Heart left ventricle (tissue), 16 donors: ENCODE data around the gene FAM241A. TPM values are rescaled to one million over a fixed set of nuclear protein-coding genes. Genes with fewer than 3 reads are reported as not detected.

Experiments
- ATAC-seq, 4 donors: fragments of 200-7000 bp; cut with Tn5 transposase; one replicate each; pipeline ENCODE4 v1.9.1; 2020 to 2022; ENCODE audit warnings: moderate library complexity in 4 of 4, mild to moderate bottlenecking in 3 of 4, moderate number of reproducible peaks in 1 of 4
- DNase-seq, 5 donors: peaks; one replicate each; pipeline ENCODE4 v3.0.0-alpha.2; 2020
- H3K27ac ChIP-seq, 12 donors: fragments of 200-600 bp; sonication (generic) in 4 of 12; one replicate each; pipeline versions ENCODE4 v1.5.0 to v1.8.0; 2016 to 2022; ENCODE audit warnings: mild to moderate bottlenecking in 2 of 12
- H3K27me3 ChIP-seq, 9 donors: fragments of 200-600 bp; sonication (generic) in 2 of 9; one replicate each; pipeline versions ENCODE4 v1.5.1 to v1.8.0; 2016 to 2022; ENCODE audit warnings: mild to moderate bottlenecking in 3 of 9
- H3K36me3 ChIP-seq, 9 donors: fragments of 200-600 bp; sonication (generic) in 2 of 9; one replicate each; pipeline versions ENCODE4 v1.5.0 to v1.8.0; 2018 to 2022; ENCODE audit warnings: mild to moderate bottlenecking in 2 of 9
- H3K4me1 ChIP-seq, 12 donors: fragments of 200-600 bp; sonication (generic) in 4 of 12; one replicate each; pipeline versions ENCODE4 v1.5.0 to v1.8.0; 2016 to 2022; ENCODE audit warnings: mild to moderate bottlenecking in 3 of 12
- H3K4me3 ChIP-seq, 12 donors: fragments of 200-600 bp; sonication (generic) in 4 of 12; one replicate each; pipeline versions ENCODE4 v1.5.0 to v1.8.0; 2017 to 2022; ENCODE audit warnings: mild to moderate bottlenecking in 9 of 12, moderate library complexity in 4 of 12
- H3K9me3 ChIP-seq, 12 donors: fragments of 200-600 bp; sonication (generic) in 4 of 12; one replicate each; pipeline versions ENCODE4 v1.5.0 to v1.8.0; 2016 to 2022; ENCODE audit warnings: mild to moderate bottlenecking in 1 of 12
- POLR2A ChIP-seq, 2 donors: fragments of 450-650 bp; IDR thresholded peaks; one replicate each; pipeline ENCODE4 v1.6.1; 2017; ENCODE audit warnings: antibody characterized with exemption in 2 of 2, mild to moderate bottlenecking in 2 of 2, moderate library complexity in 2 of 2
- WGBS, 4 donors: extraction: QIAGEN DNeasy Blood & Tissue Kit in 2 of 4; methylation state at CpG; one replicate each; pipeline versions ENCODE4 v1.1.5 to v1.1.7; 2013 to 2018; 5-methylcytosine and 5-hydroxymethylcytosine counted together
- intact Hi-C, 10 donors: fragments of 100-400 bp; cut with DNase I; formaldehyde crosslinking; loops; one replicate each; pipeline versions ENCODE4 v1.11.1 to v1.14.2; 2022
- polyA plus RNA-seq, 2 donors: library from polyadenylated mRNA; stranded (reverse); fragments of 200-250 nt; gene quantifications; one replicate each; pipeline ENCODE4 v1.2.3, GENCODE V29; 2013
- total RNA-seq, 9 donors: library from RNA; depleted of rRNA in 2 of 9; stranded (reverse); fragments of >200 nt in 2 of 9; fragmentation: NEBNext Ultra II Directional in 3 of 9; extraction: Animal tissue kit (Norgen Biotek cat#: 25700) in 3 of 9; gene quantifications; one replicate each; pipeline versions ENCODE4 v1.1.0 to v1.2.4, GENCODE V29; 2016 to 2023
- TF ChIP-seq, protein P1 (sequence below), 12 donors: fragments of 200-600 bp; sonication (generic) in 4 of 12; IDR thresholded peaks; one replicate each; pipeline versions ENCODE4 v1.5.0 to v1.8.0; 2018 to 2022; ENCODE audit warnings: antibody characterized with exemption in 12 of 12, mild to moderate bottlenecking in 5 of 12
- donor health status: ischemic (EF 13 %, LVEDD 7.1; RV severe dilation, severe dysfunction).
- donor health status: healthy with polysubstance abuse.
- donor health status: DM: no; HTN: yes; CAD: no.
- donor health status: DM: no; HTN: no; CAD: no.
- donor health status: ischemic (EF 25% LVEDD 6.9; RV normal size, moderate dysfunction).
- donor health status: ischemic (EF 25% LVEDD 5.7; RV mildly dilated, moderate dysfunction).
- donor health status: healthy.
- donor health status: DM: yes; HTN: yes; CAD: no.
- donor health status: ischemic (EF 35%, LVEDD 5.7; RV mildly dilated, moderate dysfunction).
- donor health status: nonischemic (EF 11% LVEDD 7.7; RV severe dilation, severe dysfunction).
- donor health status: DM: yes; HTN: yes; CAD: no.
- donor health status: PGD.
- donor health status: ischemic (EF 29% LVEDD 5.4; RV normal size, mild dysfunction).
- donor health status: nonischemic (EF 23%, LVEDD 6.1; RV moderate dilation, normal function).

FAM241A gene
- total and polyA plus RNA-seq, 11 donors = 5.3 to 10.3 (median 7.9) TPM

GRCh38 chr4:112238833-112239232 lies 93.6 kb downstream of the FAM241A start:
- H3K27ac ChIP-seq = no peak overlapping the region
- TF ChIP-seq, protein P1, sequence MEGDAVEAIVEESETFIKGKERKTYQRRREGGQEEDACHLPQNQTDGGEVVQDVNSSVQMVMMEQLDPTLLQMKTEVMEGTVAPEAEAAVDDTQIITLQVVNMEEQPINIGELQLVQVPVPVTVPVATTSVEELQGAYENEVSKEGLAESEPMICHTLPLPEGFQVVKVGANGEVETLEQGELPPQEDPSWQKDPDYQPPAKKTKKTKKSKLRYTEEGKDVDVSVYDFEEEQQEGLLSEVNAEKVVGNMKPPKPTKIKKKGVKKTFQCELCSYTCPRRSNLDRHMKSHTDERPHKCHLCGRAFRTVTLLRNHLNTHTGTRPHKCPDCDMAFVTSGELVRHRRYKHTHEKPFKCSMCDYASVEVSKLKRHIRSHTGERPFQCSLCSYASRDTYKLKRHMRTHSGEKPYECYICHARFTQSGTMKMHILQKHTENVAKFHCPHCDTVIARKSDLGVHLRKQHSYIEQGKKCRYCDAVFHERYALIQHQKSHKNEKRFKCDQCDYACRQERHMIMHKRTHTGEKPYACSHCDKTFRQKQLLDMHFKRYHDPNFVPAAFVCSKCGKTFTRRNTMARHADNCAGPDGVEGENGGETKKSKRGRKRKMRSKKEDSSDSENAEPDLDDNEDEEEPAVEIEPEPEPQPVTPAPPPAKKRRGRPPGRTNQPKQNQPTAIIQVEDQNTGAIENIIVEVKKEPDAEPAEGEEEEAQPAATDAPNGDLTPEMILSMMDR (IDR thresholded peaks at IDR 0.05) = no peak
- TF ChIP-seq POLR2A (IDR thresholded peaks at IDR 0.05) = no peak
- peaks cover 0 to 11% (median 4%) of the 10 kb centered on the region in 12 donors for H3K4me1 ChIP-seq
- no peak overlapping the region for H3K4me3 ChIP-seq
- no peaks in the 10 kb centered on the region for H3K27me3 ChIP-seq
- ATAC-seq (no peak), DNase-seq (no peak)
- intact Hi-C loops = loop anchor here in 1 of 10 donors (5.0 kb wide), 1 partner anchor 142 kb away; no protein-coding TSS in a partner anchor
- no peaks in the 10 kb centered on the region for H3K9me3 ChIP-seq
- 93 to 99% (median 99%) methylated on average over 2 of the region's 2 CpGs for WGBS, 4 donors
- H3K36me3 ChIP-seq = no peaks in the 10 kb centered on the region

Other genes with a start within 250 kb of the FAM241A start
- gene AP1AR, start 86.3 kb downstream of the FAM241A start, total RNA-seq = 10 to 100 TPM in 2 of 9 donors, 1 to 10 TPM in 7; 6.8 to 17.3 (median 9.2) TPM
- 10 to 100 TPM in 1 of 2 donors, 1 to 10 TPM in 1; 3.7 to 13.6 TPM for gene AP1AR, start 86.3 kb downstream of the FAM241A start, polyA plus RNA-seq
- gene TIFA, start 140.4 kb downstream of the FAM241A start, total RNA-seq = 10 to 100 TPM in 6 of 9 donors, 1 to 10 TPM in 3; 3.9 to 21.3 (median 14.6) TPM
- gene TIFA, start 140.4 kb downstream of the FAM241A start, polyA plus RNA-seq = 1 to 10 TPM; 3.3 to 6.2 TPM
- gene ALPK1, start 151.9 kb downstream of the FAM241A start, total RNA-seq = 10 to 100 TPM in 2 of 9 donors, 1 to 10 TPM in 7; 2.2 to 21.7 (median 3.4) TPM
- gene ALPK1, start 151.9 kb downstream of the FAM241A start, polyA plus RNA-seq = 1 to 10 TPM; 1.3 to 2.6 TPM